HepG2 (cell line): ENCODE results near the gene C20orf144. TPM values are rescaled to one million over a fixed set of nuclear protein-coding genes. Genes with fewer than 3 reads are reported as not detected.

Experiments
- ATAC-seq: fragments of 200-7000 bp; cut with Tn5 transposase; 3 replicates; pipeline ENCODE4 v1.9.1; 2020; ENCODE audit warnings: mild to moderate bottlenecking, moderate library complexity
- BruUV-seq: library from RNA; stranded (reverse); fragments of 400-500 nt; replicated peaks from 2 replicates; lab custom pipeline; 2021; lab: Mats Ljungman, UMichigan
- CTCF ChIA-PET: fragments of 300-600 bp; formaldehyde crosslinking; extraction: SDS; loops from one replicate; lab custom pipeline; 2021; ENCODE audit warnings: low total read pairs, inconsistent platforms, low intra/inter-chr PET ratio; lab: Yijun Ruan, JAX
- POLR2A ChIA-PET: fragments of 350-600 bp; sonication (Branson Sonifier 250); formaldehyde crosslinking; loops from one replicate; lab custom pipeline; 2020; ENCODE audit warnings: antibody characterized with exemption, inconsistent platforms; lab: Yijun Ruan, JAX
- DNase-seq: peaks from one replicate; pipeline ENCODE4 v3.0.0-alpha.2; 2015; ENCODE audit warnings: low spot score
- FAIRE-seq: peaks from 3 replicates; lab custom pipeline; 2011; peaks lifted over from hg19 to GRCh38; lab: Jason Lieb, UNC
- H2AFZ ChIP-seq: one replicate; pipeline ENCODE4 v1.6.1; 2011; ENCODE audit warnings: low read length, inconsistent platforms
- H3K27ac ChIP-seq: fragments of 300-600 bp; 3 replicates; pipeline ENCODE4 v1.8.0; 2011; ENCODE audit warnings: mixed run types, mild to moderate bottlenecking, mixed read lengths, low read length, inconsistent platforms; ENCODE audit not compliant: insufficient read depth; ENCODE audit errors: extremely low read length
- H3K27me3 ChIP-seq, 2 experiments: fragments of 200-600 bp in 1 of 2; 2 replicates in 1 of 2; 3 replicates in 1 of 2; pipeline versions ENCODE4 v1.6.0 to v1.8.0; 2011; ENCODE audit warnings: low read length in 2 of 2, mild to moderate bottlenecking in 2 of 2, moderate library complexity in 2 of 2, inconsistent platforms in 1 of 2; ENCODE audit not compliant: insufficient read depth in 2 of 2, control insufficient read depth in 1 of 2
- H3K36me3 ChIP-seq, 2 experiments: fragments of 200-600 bp in 1 of 2; replicated peaks in 1 of 2; 2 replicates in 1 of 2; 3 replicates in 1 of 2; pipeline versions ENCODE4 v1.5.1 to v1.8.0; 2011; ENCODE audit warnings: low read length in 2 of 2, inconsistent platforms in 1 of 2; ENCODE audit not compliant: insufficient read depth in 2 of 2, control insufficient read depth in 1 of 2
- H3K4me1 ChIP-seq: 2 replicates; pipeline ENCODE4 v1.5.1; 2012; ENCODE audit warnings: low read length, inconsistent platforms; ENCODE audit not compliant: insufficient read depth
- H3K4me2 ChIP-seq: 2 replicates; pipeline ENCODE4 v1.6.0; 2011; ENCODE audit warnings: low read depth, low read length, inconsistent platforms
- H3K4me3 ChIP-seq, 3 experiments: fragments of 200-600 bp in 1 of 3; sonication (generic), shearing (Covaris generic) in 1 of 3; replicated peaks in 1 of 3; 2 replicates each; pipeline ENCODE4 v1.5.1; 2011 to 2016; ENCODE audit warnings: low read length in 3 of 3, inconsistent platforms in 2 of 3, low read depth in 2 of 3, mild to moderate bottlenecking in 2 of 3, control low read depth in 1 of 3, mixed read lengths in 1 of 3; ENCODE audit not compliant: insufficient read depth in 1 of 3
- H3K79me2 ChIP-seq: one replicate; pipeline ENCODE4 v1.6.1; 2011; ENCODE audit warnings: low read length, inconsistent platforms; ENCODE audit not compliant: insufficient read depth
- H3K9ac ChIP-seq: 2 replicates; pipeline ENCODE4 v1.6.0; 2011; ENCODE audit warnings: mild to moderate bottlenecking, low read depth, low read length, inconsistent platforms; ENCODE audit not compliant: insufficient read depth
- H3K9me3 ChIP-seq: 2 replicates; pipeline ENCODE4 v1.5.1; 2012; ENCODE audit warnings: mild to moderate bottlenecking, low read length
- H4K20me1 ChIP-seq: 2 replicates; pipeline ENCODE4 v1.6.0; 2011; ENCODE audit warnings: inconsistent platforms, mild to moderate bottlenecking, low read length, moderate library complexity; ENCODE audit not compliant: insufficient read depth
- FOXA1 ChIP-seq, 2 experiments: fragments of 450-650 bp in 1 of 2; sonication (generic) in 1 of 2; formaldehyde crosslinking in 1 of 2; IDR thresholded peaks; 2 replicates each; pipeline versions ENCODE4 v1.4.0 to v1.6.1; 2016 to 2020; ENCODE audit warnings: missing genetic modification reagents in 1 of 2
- MEIS2 ChIP-seq: sonication (generic); formaldehyde crosslinking; IDR thresholded peaks from 2 replicates; pipeline ENCODE4 v1.9.0; 2021; ENCODE audit warnings: mild to moderate bottlenecking, missing genetic modification reagents
- NCOA5 ChIP-seq: sonication (generic); formaldehyde crosslinking; IDR thresholded peaks from 2 replicates; pipeline ENCODE4 v1.4.0; 2020; ENCODE audit warnings: missing genetic modification reagents
- POLR2AphosphoS5 ChIP-seq: IDR thresholded peaks from 2 replicates; pipeline ENCODE4 v1.6.1; 2012; ENCODE audit warnings: low read depth, low read length
- SOX13 ChIP-seq, 3 experiments: fragments of 450-650 bp in 1 of 3; sonication (generic) in 1 of 3; formaldehyde crosslinking in 1 of 3; IDR thresholded peaks in 2 of 3; conservative IDR thresholded peaks in 1 of 3; 2 replicates each; pipeline versions ENCODE4 v1.5.0 to v1.6.1; 2016 to 2020; ENCODE audit warnings: antibody characterized with exemption in 1 of 3, mild to moderate bottlenecking in 1 of 3, missing compliant biosample characterization in 1 of 3, missing genetic modification reagents in 1 of 3, moderate library complexity in 1 of 3
- STAG1 ChIP-seq: sonication (generic); formaldehyde crosslinking; IDR thresholded peaks from 2 replicates; pipeline ENCODE4 v1.4.0; 2020; ENCODE audit warnings: missing genetic modification reagents
- ZFY ChIP-seq: sonication (generic); formaldehyde crosslinking; IDR thresholded peaks from 2 replicates; pipeline ENCODE4 v1.4.0; 2020; ENCODE audit warnings: missing genetic modification reagents
- ZNF235 ChIP-seq: sonication (generic); formaldehyde crosslinking; IDR thresholded peaks from 2 replicates; pipeline ENCODE4 v1.8.1; 2023; ENCODE audit warnings: mild to moderate bottlenecking, missing genetic modification reagents, borderline replicate concordance
- ZNF280B ChIP-seq: sonication (generic); formaldehyde crosslinking; IDR thresholded peaks from 2 replicates; pipeline ENCODE4 v1.5.0; 2020; ENCODE audit warnings: missing genetic modification reagents, mild to moderate bottlenecking, borderline replicate concordance
- ZNF3 ChIP-seq: IDR thresholded peaks from 2 replicates; pipeline ENCODE4 v1.7.0; 2017; ENCODE audit warnings: inconsistent platforms
- ZNF431 ChIP-seq: sonication (generic); formaldehyde crosslinking; IDR thresholded peaks from 2 replicates; pipeline ENCODE4 v1.9.0; 2022; ENCODE audit warnings: missing genetic modification reagents, low read depth, mild to moderate bottlenecking, borderline replicate concordance
- ZNF850 ChIP-seq: sonication (generic); formaldehyde crosslinking; conservative IDR thresholded peaks from 2 replicates; pipeline ENCODE4 v1.9.0; 2021; ENCODE audit warnings: mild to moderate bottlenecking, missing genetic modification reagents
- whole genome bisulfite sequencing: methylation state at CpG from one replicate; pipeline ENCODE4 v1.1.6; 2017; ENCODE audit warnings: low lambda C conversion rate; 5-methylcytosine and 5-hydroxymethylcytosine counted together
- in situ Hi-C: cut with HindIII; loops from 2 replicates; pipeline ENCODE4 v1.10.0; 2017; ENCODE audit warnings: low pct_unique_long_range_greater_than_20kb; ENCODE audit not compliant: extremely low pct_ligation_motif_present
- intact Hi-C: fragments of 100-400 bp; cut with micrococcal nuclease; formaldehyde crosslinking; loops from one replicate; pipeline ENCODE4 v1.10.0; 2022; ENCODE audit not compliant: unreplicated experiment
- polyA plus RNA-seq, 8 experiments: library from polyadenylated mRNA; depleted of rRNA in 3 of 8; stranded (reverse) in 7 of 8; unstranded in 1 of 8; fragments of >200 nt; fragmentation: Illumina TruSeq in 4 of 8; extraction: Trizol in 4 of 8; gene quantifications; 2 replicates each; pipeline versions ENCODE4 v1.2.1 to v1.2.3, GENCODE V29; 2011 to 2016; ENCODE audit warnings: low read depth in 4 of 8, missing spikeins in 1 of 8, mixed read lengths in 1 of 8; ENCODE audit not compliant: insufficient read depth in 1 of 8
- total RNA-seq, 5 experiments: library from RNA; depleted of rRNA; stranded (reverse); fragments of >200 nt; fragmentation: Illumina TruSeq; extraction: Trizol; gene quantifications; 2 replicates each; pipeline ENCODE4 v1.2.3, GENCODE V29; 2016; ENCODE audit warnings: low read depth in 1 of 5
- TF ChIP-seq, protein P1 (sequence below): sonication (generic); formaldehyde crosslinking; IDR thresholded peaks from 2 replicates; pipeline ENCODE4 v1.9.0; 2022; ENCODE audit warnings: low read depth, missing genetic modification reagents
- TF ChIP-seq, protein P2 (sequence below): IDR thresholded peaks from 2 replicates; pipeline ENCODE4 v1.4.0; 2020; ENCODE audit warnings: mild to moderate bottlenecking, missing genetic modification reagents

C20orf144 gene
- total and polyA plus RNA-seq, 2 of the 13 experiments (the other 11 are each of a cell fraction or from before 2014, with no cell fraction given): 0.09 to 0.16 TPM

DNA sequence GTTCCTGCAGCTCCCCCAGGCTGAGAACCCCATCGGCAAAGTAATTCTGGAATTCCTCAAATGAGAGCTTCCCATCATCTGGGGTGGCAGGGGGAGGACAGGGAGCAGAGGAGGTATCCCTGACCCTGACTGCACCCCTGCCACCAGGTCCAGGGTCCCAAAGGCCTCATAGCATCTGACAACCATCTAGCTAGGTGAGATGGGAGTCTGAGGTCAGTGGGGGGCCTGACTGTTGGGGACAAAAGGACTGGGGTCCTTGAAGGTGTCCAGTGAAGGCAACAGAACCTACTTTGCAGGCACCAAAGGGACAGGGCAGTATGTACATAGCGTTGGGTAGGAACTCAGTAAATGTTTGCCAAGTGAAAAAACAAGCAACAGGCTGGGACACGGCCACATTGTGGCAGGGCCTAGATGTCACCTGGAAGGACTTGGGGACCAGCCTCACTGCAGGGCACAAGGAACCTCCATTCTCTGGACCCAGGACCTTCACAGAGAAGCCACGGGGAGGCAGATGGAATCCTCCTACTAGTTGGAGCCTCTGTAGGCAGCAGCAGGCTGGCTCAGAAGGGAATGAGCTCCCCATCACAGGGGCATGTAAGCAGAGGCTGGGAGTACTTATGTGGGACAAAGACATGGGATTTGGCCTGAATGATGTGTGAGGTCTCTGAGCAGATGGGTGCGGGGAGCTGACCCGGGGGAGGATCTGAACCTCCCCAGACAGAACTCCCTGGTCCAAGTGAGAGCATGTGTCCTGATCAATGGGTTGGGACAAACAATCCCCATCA lies 8.8 kb downstream of the C20orf144 start:
- DNase-seq (no peak), ATAC-seq (no peak), FAIRE-seq (no peak)
- Histone ChIP-seq H3K4me1 (peaks cover 48% of the 10 kb centered on the region), H3K4me3 (no peak overlapping the region), H3K79me2 (peaks cover 24% of the 10 kb centered on the region), H3K9ac (peak overlapping the region; percentile 7; the same call in 1 of the 2 replicates), H4K20me1 (0 out of 2 replicates have a peak, but pooled peaks cover 3% of the 10 kb centered on the region), H3K27ac (no peak overlapping the region), H3K4me2 (peak overlapping the region; percentile 83; the same call in 1 of the 2 replicates), H3K27me3 (peaks cover 0 to 3% of the 10 kb centered on the region in 2 experiments; a peak in 1 of 5 replicates), H2AFZ (no peak overlapping the region), H3K9me3 (no peaks in the 10 kb centered on the region), H3K36me3 (peaks cover 19 to 41% of the 10 kb centered on the region in 2 experiments)
- WGBS: 75% methylated on average over 6 of the region's 6 CpGs
- POLR2A ChIA-PET: no interaction called here
- no TSS peak for BruUV-seq
- in situ Hi-C loops (no loop called here), intact Hi-C loops (loop anchor here (5.0 kb wide), 2 partner anchors 61 to 326 kb away; partner anchors contain the start of gene ZNF341)
- CTCF ChIA-PET: no interaction called here
- TF ChIP-seq FOXA1 (IDR thresholded peaks at IDR 0.05) (no peak), FOXA1 (CRISPR knock-in tag; IDR thresholded peaks at IDR 0.05) (peak; percentile 67; the same call in 1 of the 2 replicates), STAG1 (CRISPR knock-in tag) (0 out of 2 replicates have a peak, but pooled peaks have one; percentile 10), SOX13 (IDR thresholded peaks at IDR 0.05) (no peak), SOX13 (CRISPR knock-in tag; conservative IDR thresholded peaks at IDR 0.05 in 1 of 2, IDR thresholded peaks at IDR 0.05 in 1 of 2) (0 out of 4 replicates have a peak, but pooled peaks of 1 of the 2 experiments have one; percentile 19), NCOA5 (CRISPR knock-in tag) (0 out of 2 replicates have a peak, but pooled peaks have one; percentile 60), MEIS2 (CRISPR knock-in tag) (0 out of 2 replicates have a peak, but pooled peaks have one; percentile 34), ZNF850 (CRISPR knock-in tag) (no peak), POLR2AphosphoS5 (0 out of 2 replicates have a peak, but pooled peaks have one; percentile 17), ZNF280B (CRISPR knock-in tag) (no peak), ZFY (peak; percentile 28; the same call in 1 of the 2 replicates), ZNF235 (CRISPR knock-in tag) (0 out of 2 replicates have a peak, but pooled peaks have one; percentile 7), ZNF3 (peak; percentile 34; the same call in 1 of the 2 replicates), ZNF431 (0 out of 2 replicates have a peak, but pooled peaks have one; percentile 26)
- TF ChIP-seq, protein P1, sequence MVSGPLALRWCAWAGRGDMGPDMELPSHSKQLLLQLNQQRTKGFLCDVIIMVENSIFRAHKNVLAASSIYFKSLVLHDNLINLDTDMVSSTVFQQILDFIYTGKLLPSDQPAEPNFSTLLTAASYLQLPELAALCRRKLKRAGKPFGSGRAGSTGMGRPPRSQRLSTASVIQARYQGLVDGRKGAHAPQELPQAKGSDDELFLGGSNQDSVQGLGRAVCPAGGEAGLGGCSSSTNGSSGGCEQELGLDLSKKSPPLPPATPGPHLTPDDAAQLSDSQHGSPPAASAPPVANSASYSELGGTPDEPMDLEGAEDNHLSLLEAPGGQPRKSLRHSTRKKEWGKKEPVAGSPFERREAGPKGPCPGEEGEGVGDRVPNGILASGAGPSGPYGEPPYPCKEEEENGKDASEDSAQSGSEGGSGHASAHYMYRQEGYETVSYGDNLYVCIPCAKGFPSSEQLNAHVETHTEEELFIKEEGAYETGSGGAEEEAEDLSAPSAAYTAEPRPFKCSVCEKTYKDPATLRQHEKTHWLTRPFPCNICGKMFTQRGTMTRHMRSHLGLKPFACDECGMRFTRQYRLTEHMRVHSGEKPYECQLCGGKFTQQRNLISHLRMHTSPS (CRISPR knock-in tag): 0 out of 2 replicates have a peak, but pooled peaks have one; percentile 7
- TF ChIP-seq, protein P2, sequence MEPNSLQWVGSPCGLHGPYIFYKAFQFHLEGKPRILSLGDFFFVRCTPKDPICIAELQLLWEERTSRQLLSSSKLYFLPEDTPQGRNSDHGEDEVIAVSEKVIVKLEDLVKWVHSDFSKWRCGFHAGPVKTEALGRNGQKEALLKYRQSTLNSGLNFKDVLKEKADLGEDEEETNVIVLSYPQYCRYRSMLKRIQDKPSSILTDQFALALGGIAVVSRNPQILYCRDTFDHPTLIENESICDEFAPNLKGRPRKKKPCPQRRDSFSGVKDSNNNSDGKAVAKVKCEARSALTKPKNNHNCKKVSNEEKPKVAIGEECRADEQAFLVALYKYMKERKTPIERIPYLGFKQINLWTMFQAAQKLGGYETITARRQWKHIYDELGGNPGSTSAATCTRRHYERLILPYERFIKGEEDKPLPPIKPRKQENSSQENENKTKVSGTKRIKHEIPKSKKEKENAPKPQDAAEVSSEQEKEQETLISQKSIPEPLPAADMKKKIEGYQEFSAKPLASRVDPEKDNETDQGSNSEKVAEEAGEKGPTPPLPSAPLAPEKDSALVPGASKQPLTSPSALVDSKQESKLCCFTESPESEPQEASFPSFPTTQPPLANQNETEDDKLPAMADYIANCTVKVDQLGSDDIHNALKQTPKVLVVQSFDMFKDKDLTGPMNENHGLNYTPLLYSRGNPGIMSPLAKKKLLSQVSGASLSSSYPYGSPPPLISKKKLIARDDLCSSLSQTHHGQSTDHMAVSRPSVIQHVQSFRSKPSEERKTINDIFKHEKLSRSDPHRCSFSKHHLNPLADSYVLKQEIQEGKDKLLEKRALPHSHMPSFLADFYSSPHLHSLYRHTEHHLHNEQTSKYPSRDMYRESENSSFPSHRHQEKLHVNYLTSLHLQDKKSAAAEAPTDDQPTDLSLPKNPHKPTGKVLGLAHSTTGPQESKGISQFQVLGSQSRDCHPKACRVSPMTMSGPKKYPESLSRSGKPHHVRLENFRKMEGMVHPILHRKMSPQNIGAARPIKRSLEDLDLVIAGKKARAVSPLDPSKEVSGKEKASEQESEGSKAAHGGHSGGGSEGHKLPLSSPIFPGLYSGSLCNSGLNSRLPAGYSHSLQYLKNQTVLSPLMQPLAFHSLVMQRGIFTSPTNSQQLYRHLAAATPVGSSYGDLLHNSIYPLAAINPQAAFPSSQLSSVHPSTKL: 0 out of 2 replicates have a peak, but pooled peaks have one; percentile 25
